HCT116 (cell line): Measurements from ENCODE around the gene HSPBAP1.

Source experiments
- POLR2A ChIP-seq: IDR thresholded peaks from 2 replicates; pipeline ENCODE4 v1.7.0; 2011; ENCODE audit warnings: borderline replicate concordance; ENCODE audit not compliant: insufficient read depth, insufficient read length; ENCODE audit errors: extremely low read depth
- ZFX ChIP-seq: fragments of 450-650 bp; IDR thresholded peaks from 2 replicates; pipeline ENCODE4 v1.6.1; 2017
- TF ChIP-seq, protein P1 (sequence below), 3 experiments: fragments of 200-600 bp in 1 of 3; sonication (generic) in 1 of 3; IDR thresholded peaks in 2 of 3; conservative IDR thresholded peaks in 1 of 3; 2 replicates each; pipeline ENCODE4 v1.5.1; 2012 to 2017; ENCODE audit warnings: low read depth in 2 of 3, low read length in 2 of 3, antibody characterized with exemption in 1 of 3, borderline replicate concordance in 1 of 3, control low read depth in 1 of 3, mild to moderate bottlenecking in 1 of 3, mixed read lengths in 1 of 3, mixed run types in 1 of 3, moderate library complexity in 1 of 3; ENCODE audit not compliant: insufficient read depth in 1 of 3
- TF ChIP-seq, protein P2 (sequence below): IDR thresholded peaks from 2 replicates; pipeline ENCODE4 v1.6.1; 2012

DNA sequence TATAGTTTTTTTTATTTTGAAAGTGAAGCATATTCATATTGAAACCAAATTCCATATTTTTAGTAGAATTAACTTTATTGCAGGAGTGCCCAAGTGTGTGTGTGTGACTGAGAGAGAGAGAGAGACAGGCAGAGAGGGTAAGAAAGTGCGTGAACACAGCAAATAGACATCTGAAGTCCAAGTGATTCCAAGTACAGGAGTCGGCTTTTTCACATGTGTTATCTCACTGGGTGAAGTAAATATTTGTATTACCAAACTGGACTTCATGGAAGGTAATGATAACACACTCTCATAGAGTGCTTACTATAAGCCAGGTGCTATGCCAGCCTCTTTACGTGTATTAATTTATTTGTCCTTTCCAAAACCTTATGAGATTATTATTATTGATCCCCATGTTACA is 101.0 kb downstream of the HSPBAP1 start:
- no peak for TF ChIP-seq POLR2A
- TF ChIP-seq, protein P1, sequence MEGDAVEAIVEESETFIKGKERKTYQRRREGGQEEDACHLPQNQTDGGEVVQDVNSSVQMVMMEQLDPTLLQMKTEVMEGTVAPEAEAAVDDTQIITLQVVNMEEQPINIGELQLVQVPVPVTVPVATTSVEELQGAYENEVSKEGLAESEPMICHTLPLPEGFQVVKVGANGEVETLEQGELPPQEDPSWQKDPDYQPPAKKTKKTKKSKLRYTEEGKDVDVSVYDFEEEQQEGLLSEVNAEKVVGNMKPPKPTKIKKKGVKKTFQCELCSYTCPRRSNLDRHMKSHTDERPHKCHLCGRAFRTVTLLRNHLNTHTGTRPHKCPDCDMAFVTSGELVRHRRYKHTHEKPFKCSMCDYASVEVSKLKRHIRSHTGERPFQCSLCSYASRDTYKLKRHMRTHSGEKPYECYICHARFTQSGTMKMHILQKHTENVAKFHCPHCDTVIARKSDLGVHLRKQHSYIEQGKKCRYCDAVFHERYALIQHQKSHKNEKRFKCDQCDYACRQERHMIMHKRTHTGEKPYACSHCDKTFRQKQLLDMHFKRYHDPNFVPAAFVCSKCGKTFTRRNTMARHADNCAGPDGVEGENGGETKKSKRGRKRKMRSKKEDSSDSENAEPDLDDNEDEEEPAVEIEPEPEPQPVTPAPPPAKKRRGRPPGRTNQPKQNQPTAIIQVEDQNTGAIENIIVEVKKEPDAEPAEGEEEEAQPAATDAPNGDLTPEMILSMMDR (IDR thresholded peaks at IDR 0.05 in 2 of 3, conservative IDR thresholded peaks at IDR 0.05 in 1 of 3; ENCODE audit: borderline replicate concordance in 1 of 3, insufficient read depth in 1 of 3, low read depth in 2 of 3, low read length in 2 of 3), result no peak
- no peak for TF ChIP-seq ZFX
- TF ChIP-seq, protein P2, sequence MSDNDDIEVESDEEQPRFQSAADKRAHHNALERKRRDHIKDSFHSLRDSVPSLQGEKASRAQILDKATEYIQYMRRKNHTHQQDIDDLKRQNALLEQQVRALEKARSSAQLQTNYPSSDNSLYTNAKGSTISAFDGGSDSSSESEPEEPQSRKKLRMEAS, result no peak
